Raji (cell line): ENCODE measurements around the gene MDK.

Experiments
- POLR2A ChIP-seq: IDR thresholded peaks from 2 replicates; pipeline ENCODE4 v1.6.1; 2011; ENCODE audit warnings: low read depth, low read length, control low read depth; ENCODE audit not compliant: insufficient read depth

The MDK gene

GRCh38 chr11:46426233-46426991 is 44.9 kb downstream of the MDK start:
- TF ChIP-seq POLR2A: no peak

GRCh38 chr11:46427364-46427763 is 45.9 kb downstream of the MDK start:
- no peak for TF ChIP-seq POLR2A

- no peak for TF ChIP-seq POLR2A
Observed at GRCh38 chr11:46429717-46430116, 48.2 kb downstream of the MDK start.

- no peak for TF ChIP-seq POLR2A
Observed at GRCh38 chr11:46431211-46431610, 49.7 kb downstream of the MDK start.
